Ishikawa (cell line): ENCODE results near the gene TRDN.

Source experiments
- CEBPB ChIP-seq: IDR thresholded peaks from 2 replicates; pipeline ENCODE4 v1.6.1; 2012
- RAD21 ChIP-seq: IDR thresholded peaks from 2 replicates; pipeline ENCODE4 v1.6.1; 2012; ENCODE audit warnings: low read depth

GRCh38 chr6:123295672-123296071, 341.1 kb downstream of the TRDN start:
- TF ChIP-seq RAD21, result no peak
- TF ChIP-seq CEBPB, result no peak
